AG04449 (cell line): ENCODE measurements around the gene MMP21.

Experiments
- CTCF ChIA-PET: fragments of 350-600 bp; formaldehyde crosslinking; extraction: SDS; loops from one replicate; lab custom pipeline; 2021; ENCODE audit warnings: antibody characterized with exemption; lab: Yijun Ruan, JAX
- POLR2A ChIA-PET: fragments of 400-600, 350-600 bp; formaldehyde crosslinking; extraction: SDS; loops from one replicate; lab custom pipeline; 2020; ENCODE audit warnings: antibody characterized with exemption, inconsistent platforms; lab: Yijun Ruan, JAX
- DNase-seq: peaks from one replicate; pipeline ENCODE4 v3.0.0-alpha.2; 2010; ENCODE audit warnings: low read depth, low spot score
- H3K4me3 ChIP-seq: 2 replicates; pipeline ENCODE4 v1.5.1; 2011; ENCODE audit warnings: low read depth, mild to moderate bottlenecking, control low read depth, low read length
- CTCF ChIP-seq: IDR thresholded peaks from one replicate; pipeline ENCODE4 v1.5.1; 2011; ENCODE audit warnings: mild to moderate bottlenecking, moderate library complexity, low read length, control low read depth, inconsistent platforms; ENCODE audit not compliant: insufficient read depth; ENCODE audit errors: missing control alignments

MMP21 gene

DNA sequence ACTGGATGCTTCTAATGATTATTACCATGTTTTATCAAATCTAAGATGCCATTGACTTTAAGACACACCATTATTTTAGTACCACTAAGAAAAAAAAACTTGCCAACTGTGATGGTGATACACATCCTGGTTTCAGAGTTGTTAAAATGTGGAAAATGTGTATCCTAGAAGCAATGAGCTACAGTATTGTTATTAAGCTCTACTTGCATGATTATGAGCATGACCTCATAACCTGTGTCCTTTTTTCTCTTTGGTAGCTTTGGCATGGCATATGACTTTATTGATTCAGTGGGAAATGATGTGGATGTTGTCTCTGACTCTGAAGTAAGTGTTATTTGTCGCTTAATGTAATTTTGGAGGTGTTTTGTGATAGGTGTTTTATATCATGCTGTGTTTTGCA, 52.8 kb downstream of the MMP21 start:
- no peak overlapping the region for H3K4me3 ChIP-seq
- no peak for TF ChIP-seq CTCF
- CTCF ChIA-PET: interaction anchor here (1.0 to 1.2 kb wide), 2 partner anchors 29 to 730 kb away, joined by 3 read pairs; no protein-coding TSS in a partner anchor
- POLR2A ChIA-PET: no interaction called here
- DNase-seq: no peak

DNA sequence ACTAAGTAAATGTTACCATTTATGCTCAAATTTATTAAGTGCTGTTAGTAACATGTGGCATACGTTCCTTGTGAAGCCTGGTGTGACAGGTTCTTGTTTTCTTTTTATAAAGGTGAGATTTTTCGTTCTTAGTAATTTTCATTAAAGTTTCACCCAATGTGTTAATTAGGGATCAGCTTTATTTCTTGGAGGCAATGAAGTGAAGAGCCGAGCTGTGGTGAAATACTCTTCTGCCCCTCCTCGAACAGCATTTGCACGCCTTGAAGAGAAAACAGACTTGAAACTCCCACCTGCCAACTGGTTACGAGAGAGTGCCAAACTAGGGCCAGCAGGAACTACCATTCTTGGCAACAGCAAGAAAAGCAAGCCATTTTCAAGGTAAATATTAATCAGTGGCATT, 54.6 kb downstream of the MMP21 start:
- TF ChIP-seq CTCF: no peak
- no peak for DNase-seq
- H3K4me3 ChIP-seq: no peak overlapping the region
- POLR2A ChIA-PET: no interaction called here
- CTCF ChIA-PET: no interaction called here

- no peak for DNase-seq
- H3K4me3 ChIP-seq: peak overlapping the region; percentile 88
- ChIA-PET CTCF (no interaction called here), POLR2A (interaction anchor here (0.7 to 1.8 kb wide), 4 partner anchors 10 to 1622 kb away, joined by 3 to 6 read pairs (median 4); no protein-coding TSS in a partner anchor)
- no peak for TF ChIP-seq CTCF
Observed at GRCh38 chr10:125720002-125720382, 55.6 kb downstream of the MMP21 start.

DNA sequence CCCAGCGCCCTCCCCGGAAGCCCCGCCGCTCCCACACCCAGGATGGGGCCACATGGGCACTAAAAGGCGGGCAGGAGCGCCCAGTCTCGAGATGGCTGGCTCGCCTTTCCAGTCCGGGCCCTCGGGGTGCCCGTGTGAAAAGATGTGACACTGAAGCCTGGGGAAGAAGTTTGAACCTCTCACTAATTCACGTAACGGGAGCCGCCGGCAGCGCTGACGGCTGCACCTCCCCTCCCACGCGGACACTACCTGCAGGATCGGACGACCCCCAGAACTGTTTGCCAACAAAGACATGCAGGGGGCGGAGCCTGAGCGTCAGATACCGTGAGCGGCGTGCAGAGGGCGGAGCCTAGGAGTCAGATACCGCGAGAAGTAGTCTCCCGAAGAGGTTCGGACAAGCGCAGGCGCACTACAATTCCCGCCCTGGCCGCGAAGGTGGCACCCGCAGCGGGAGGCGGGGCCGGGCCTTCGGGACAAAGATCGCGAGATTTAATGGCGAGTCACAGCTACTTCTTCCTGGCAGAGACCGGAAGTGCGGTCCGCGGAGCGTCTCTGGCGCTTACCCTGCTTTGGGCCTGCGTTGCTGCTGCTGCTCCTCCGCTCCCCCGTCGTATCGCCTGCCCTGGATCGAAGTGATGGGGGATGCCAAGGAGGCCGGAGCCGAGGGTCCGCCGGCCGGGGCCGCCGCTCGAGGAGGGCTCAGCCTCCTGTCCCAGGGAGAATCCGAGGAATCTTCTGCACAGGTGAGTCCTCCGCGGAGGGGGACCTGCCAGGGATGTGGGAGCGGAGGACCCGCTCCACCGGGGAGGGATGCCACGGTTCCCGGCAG, 56.2 kb downstream of the MMP21 start, which contains the start of gene EDRF1:
Gene EDRF1 (plus strand): TSS at position 537 of the 829 bp plus-strand sequence. CDS start 99 bp downstream, at position 636.
- POLR2A ChIA-PET: interaction anchor here (0.6 to 1.8 kb wide), 6 partner anchors 11 to 1622 kb away, joined by 3 to 6 read pairs (median 4); no protein-coding TSS in a partner anchor
- DNase-seq: peak; percentile 83
- CTCF ChIA-PET: interaction anchor here (0.6 kb wide), 1 partner anchor 147 kb away, joined by 3 read pairs; no protein-coding TSS in a partner anchor
- H3K4me3 ChIP-seq: peak within 1 kb of the TSS; percentile 91
- no peak for TF ChIP-seq CTCF
